A549 (cell line): Measurements from ENCODE around the gene TMEM120B.
"Not testable (repeated sequence)": the region's sequence is repeated elsewhere in the genome, so short reads cannot be mapped to it uniquely, and the experiment has no call there.

ENCODE experiments used
- BHLHE40 ChIP-seq: IDR thresholded peaks from 2 replicates; pipeline ENCODE4 v1.6.1; 2012; ENCODE audit warnings: low read depth, low read length, inconsistent platforms
- EP300 ChIP-seq, 2 experiments: fragments of >200 bp; sonication (Bioruptor Twin); formaldehyde crosslinking; IDR thresholded peaks; 2 replicates in 1 of 2; 3 replicates in 1 of 2; pipeline ENCODE4 v1.6.1; 2016 to 2017
- FOSL2 ChIP-seq, 2 experiments: fragments of 450-650 bp in 1 of 2; fragments of >200 bp in 1 of 2; sonication (Bioruptor Twin) in 1 of 2; formaldehyde crosslinking; IDR thresholded peaks; 2 replicates each; pipeline versions ENCODE4 v1.5.0 to v1.6.1; 2016 to 2020; ENCODE audit warnings: mild to moderate bottlenecking in 1 of 2, moderate library complexity in 1 of 2
- JUN ChIP-seq, 2 experiments: fragments of >200 bp; sonication (Bioruptor Twin); formaldehyde crosslinking; IDR thresholded peaks; 2 replicates in 1 of 2; 3 replicates in 1 of 2; pipeline ENCODE4 v1.6.1; 2016 to 2017
- MAFK ChIP-seq: fragments of 450-650 bp; IDR thresholded peaks from 2 replicates; pipeline ENCODE4 v1.6.1; 2014; ENCODE audit not compliant: partially characterized antibody
- POLR2A ChIP-seq: IDR thresholded peaks from 2 replicates; pipeline ENCODE4 v1.6.1; 2012; ENCODE audit warnings: mild to moderate bottlenecking, low read length
- RCOR1 ChIP-seq: fragments of 150-350 bp; IDR thresholded peaks from 2 replicates; pipeline ENCODE4 v1.6.1; 2014; ENCODE audit warnings: antibody characterized with exemption, low read length, low read depth
- RNF2 ChIP-seq: fragments of 200-600 bp; sonication (generic); IDR thresholded peaks from 2 replicates; pipeline ENCODE4 v1.6.1; 2016; ENCODE audit warnings: low read depth, mild to moderate bottlenecking, antibody characterized with exemption, moderate library complexity, borderline replicate concordance
- SMC3 ChIP-seq: fragments of >200 bp; sonication (Bioruptor Twin); formaldehyde crosslinking; IDR thresholded peaks from 3 replicates; pipeline ENCODE4 v1.6.1; 2018; ENCODE audit warnings: inconsistent platforms
- ZFP36 ChIP-seq: fragments of 450-650 bp; IDR thresholded peaks from 2 replicates; pipeline ENCODE4 v1.6.1; 2014; ENCODE audit warnings: borderline replicate concordance; ENCODE audit not compliant: partially characterized antibody
- TF ChIP-seq, protein P1 (sequence below): fragments of >200 bp; sonication (Bioruptor Twin); formaldehyde crosslinking; IDR thresholded peaks from 3 replicates; pipeline ENCODE4 v1.5.1; 2016
- TF ChIP-seq, protein P2 (sequence below): fragments of 450-650 bp; IDR thresholded peaks from 2 replicates; pipeline ENCODE4 v1.6.1; 2014; ENCODE audit warnings: antibody characterized with exemption
- TF ChIP-seq, protein P3 (sequence below): fragments of 200-600 bp; sonication (generic); IDR thresholded peaks from 2 replicates; pipeline ENCODE4 v1.6.1; 2016; ENCODE audit warnings: antibody characterized with exemption, mild to moderate bottlenecking, moderate library complexity

DNA sequence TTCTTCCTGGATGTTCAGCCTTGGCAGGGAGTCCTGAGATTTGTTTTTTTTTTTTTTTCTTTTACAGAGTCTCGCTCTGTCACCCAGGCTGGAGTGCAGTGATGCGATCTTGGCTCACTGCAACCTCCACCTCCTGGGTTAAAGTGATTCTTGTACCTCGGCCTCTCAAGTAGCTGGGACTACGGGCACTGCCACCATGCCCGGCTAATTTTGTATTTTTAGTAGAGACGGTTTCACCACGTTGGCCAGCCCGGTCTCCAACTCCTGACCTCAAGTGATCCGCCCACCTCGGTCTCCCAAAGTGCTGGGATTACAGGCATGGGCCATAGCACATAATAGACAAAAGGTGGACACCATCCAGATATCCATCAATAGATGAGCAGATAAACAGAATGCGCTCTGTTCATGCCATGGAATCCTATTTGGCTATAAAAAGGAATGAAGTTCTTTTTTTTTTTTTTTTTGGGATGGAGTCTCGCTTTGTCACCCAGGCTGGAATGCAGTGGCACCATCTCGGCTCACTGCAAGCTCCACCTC, 32.8 kb upstream of the TMEM120B start:
- TF ChIP-seq, protein P1, sequence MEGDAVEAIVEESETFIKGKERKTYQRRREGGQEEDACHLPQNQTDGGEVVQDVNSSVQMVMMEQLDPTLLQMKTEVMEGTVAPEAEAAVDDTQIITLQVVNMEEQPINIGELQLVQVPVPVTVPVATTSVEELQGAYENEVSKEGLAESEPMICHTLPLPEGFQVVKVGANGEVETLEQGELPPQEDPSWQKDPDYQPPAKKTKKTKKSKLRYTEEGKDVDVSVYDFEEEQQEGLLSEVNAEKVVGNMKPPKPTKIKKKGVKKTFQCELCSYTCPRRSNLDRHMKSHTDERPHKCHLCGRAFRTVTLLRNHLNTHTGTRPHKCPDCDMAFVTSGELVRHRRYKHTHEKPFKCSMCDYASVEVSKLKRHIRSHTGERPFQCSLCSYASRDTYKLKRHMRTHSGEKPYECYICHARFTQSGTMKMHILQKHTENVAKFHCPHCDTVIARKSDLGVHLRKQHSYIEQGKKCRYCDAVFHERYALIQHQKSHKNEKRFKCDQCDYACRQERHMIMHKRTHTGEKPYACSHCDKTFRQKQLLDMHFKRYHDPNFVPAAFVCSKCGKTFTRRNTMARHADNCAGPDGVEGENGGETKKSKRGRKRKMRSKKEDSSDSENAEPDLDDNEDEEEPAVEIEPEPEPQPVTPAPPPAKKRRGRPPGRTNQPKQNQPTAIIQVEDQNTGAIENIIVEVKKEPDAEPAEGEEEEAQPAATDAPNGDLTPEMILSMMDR, result not testable (repeated sequence)
- not testable (repeated sequence) for TF ChIP-seq RNF2; SMC3; JUN (IDR thresholded peaks at IDR 0.05); POLR2A; FOSL2 (IDR thresholded peaks at IDR 0.05); FOSL2 (CRISPR knock-in tag; IDR thresholded peaks at IDR 0.05); EP300 (IDR thresholded peaks at IDR 0.05); MAFK; ZFP36; RCOR1; BHLHE40
- TF ChIP-seq, protein P2, sequence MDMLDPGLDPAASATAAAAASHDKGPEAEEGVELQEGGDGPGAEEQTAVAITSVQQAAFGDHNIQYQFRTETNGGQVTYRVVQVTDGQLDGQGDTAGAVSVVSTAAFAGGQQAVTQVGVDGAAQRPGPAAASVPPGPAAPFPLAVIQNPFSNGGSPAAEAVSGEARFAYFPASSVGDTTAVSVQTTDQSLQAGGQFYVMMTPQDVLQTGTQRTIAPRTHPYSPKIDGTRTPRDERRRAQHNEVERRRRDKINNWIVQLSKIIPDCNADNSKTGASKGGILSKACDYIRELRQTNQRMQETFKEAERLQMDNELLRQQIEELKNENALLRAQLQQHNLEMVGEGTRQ, result not testable (repeated sequence)
- TF ChIP-seq, protein P3, sequence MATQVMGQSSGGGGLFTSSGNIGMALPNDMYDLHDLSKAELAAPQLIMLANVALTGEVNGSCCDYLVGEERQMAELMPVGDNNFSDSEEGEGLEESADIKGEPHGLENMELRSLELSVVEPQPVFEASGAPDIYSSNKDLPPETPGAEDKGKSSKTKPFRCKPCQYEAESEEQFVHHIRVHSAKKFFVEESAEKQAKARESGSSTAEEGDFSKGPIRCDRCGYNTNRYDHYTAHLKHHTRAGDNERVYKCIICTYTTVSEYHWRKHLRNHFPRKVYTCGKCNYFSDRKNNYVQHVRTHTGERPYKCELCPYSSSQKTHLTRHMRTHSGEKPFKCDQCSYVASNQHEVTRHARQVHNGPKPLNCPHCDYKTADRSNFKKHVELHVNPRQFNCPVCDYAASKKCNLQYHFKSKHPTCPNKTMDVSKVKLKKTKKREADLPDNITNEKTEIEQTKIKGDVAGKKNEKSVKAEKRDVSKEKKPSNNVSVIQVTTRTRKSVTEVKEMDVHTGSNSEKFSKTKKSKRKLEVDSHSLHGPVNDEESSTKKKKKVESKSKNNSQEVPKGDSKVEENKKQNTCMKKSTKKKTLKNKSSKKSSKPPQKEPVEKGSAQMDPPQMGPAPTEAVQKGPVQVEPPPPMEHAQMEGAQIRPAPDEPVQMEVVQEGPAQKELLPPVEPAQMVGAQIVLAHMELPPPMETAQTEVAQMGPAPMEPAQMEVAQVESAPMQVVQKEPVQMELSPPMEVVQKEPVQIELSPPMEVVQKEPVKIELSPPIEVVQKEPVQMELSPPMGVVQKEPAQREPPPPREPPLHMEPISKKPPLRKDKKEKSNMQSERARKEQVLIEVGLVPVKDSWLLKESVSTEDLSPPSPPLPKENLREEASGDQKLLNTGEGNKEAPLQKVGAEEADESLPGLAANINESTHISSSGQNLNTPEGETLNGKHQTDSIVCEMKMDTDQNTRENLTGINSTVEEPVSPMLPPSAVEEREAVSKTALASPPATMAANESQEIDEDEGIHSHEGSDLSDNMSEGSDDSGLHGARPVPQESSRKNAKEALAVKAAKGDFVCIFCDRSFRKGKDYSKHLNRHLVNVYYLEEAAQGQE, result not testable (repeated sequence)
